Measurements from ENCODE around the gene MYOG.

- TF ChIP-seq POLR2A (IDR thresholded peaks at IDR 0.05; ENCODE audit: low read depth, low read length) = no peak
- TF ChIP-seq TAF1 (IDR thresholded peaks at IDR 0.05; ENCODE audit: low read depth, low read length) = no peak
These were observed 45.1 kb downstream of the MYOG start for GRCh38 chr1:203040513-203041275.
